Body of pancreas (tissue), 4 donors: Measurements from ENCODE around the gene CCL28.

ENCODE experiments used
- CTCF ChIP-seq, 7 experiments: fragments of 450-650 bp in 4 of 7; fragments of 200-600 bp in 3 of 7; sonication (generic) in 3 of 7; IDR thresholded peaks; one replicate each; pipeline ENCODE4 v1.5.1; 2016 to 2019; ENCODE audit warnings: antibody characterized with exemption in 7 of 7
- POLR2A ChIP-seq, 3 donors: fragments of 450-650 bp; IDR thresholded peaks; one replicate each; pipeline ENCODE4 v1.6.1; 2016; ENCODE audit warnings: antibody characterized with exemption in 3 of 3, mild to moderate bottlenecking in 2 of 3

GRCh38 chr5:43357878-43358281, 54.3 kb downstream of the CCL28 start:
- no peak for TF ChIP-seq CTCF (IDR thresholded peaks at IDR 0.05)
- no peak for TF ChIP-seq POLR2A (IDR thresholded peaks at IDR 0.05)
